PC-3 (cell line): ENCODE measurements around the gene RPL6.

Source experiments
- CTCF ChIP-seq: fragments of 300-600 bp; sonication (generic); conservative IDR thresholded peaks from 2 replicates; pipeline ENCODE4 v1.5.1; 2017; ENCODE audit warnings: antibody characterized with exemption, low read depth, mild to moderate bottlenecking, low read length
- EZH2 ChIP-seq: fragments of 300-600 bp; sonication (generic); IDR thresholded peaks from one replicate; pipeline ENCODE4 v1.6.1; 2017; ENCODE audit warnings: antibody characterized with exemption, mild to moderate bottlenecking, low read length; ENCODE audit not compliant: unreplicated experiment
- EZH2phosphoT487 ChIP-seq: fragments of 300-600 bp; sonication (generic); IDR thresholded peaks from 2 replicates; pipeline ENCODE4 v1.6.1; 2018; ENCODE audit warnings: mild to moderate bottlenecking, antibody characterized with exemption, low read length, borderline replicate concordance

GRCh38 chr12:112418608-112419296, 9.3 kb upstream of the RPL6 start, which contains the start of gene PTPN11:
- TF ChIP-seq CTCF = peak; percentile 63
- no peak for TF ChIP-seq EZH2
- no peak for TF ChIP-seq EZH2phosphoT487
